LHCN-M2 (cell line): ENCODE measurements around the gene PPFIA2. TPM values are rescaled to one million over a fixed set of nuclear protein-coding genes. Genes with fewer than 3 reads are reported as not detected.

Experiments used
- DNase-seq: peaks from one replicate; pipeline ENCODE4 v3.0.0-alpha.2; 2012; ENCODE audit warnings: low read depth
- total RNA-seq: library from RNA; depleted of rRNA; stranded (reverse); fragments of >200 nt; gene quantifications from 2 replicates; pipeline ENCODE4 v1.2.3, GENCODE V29; 2014

PPFIA2 gene
- total RNA-seq, 1 experiment from 2014 or later = not detected

DNA sequence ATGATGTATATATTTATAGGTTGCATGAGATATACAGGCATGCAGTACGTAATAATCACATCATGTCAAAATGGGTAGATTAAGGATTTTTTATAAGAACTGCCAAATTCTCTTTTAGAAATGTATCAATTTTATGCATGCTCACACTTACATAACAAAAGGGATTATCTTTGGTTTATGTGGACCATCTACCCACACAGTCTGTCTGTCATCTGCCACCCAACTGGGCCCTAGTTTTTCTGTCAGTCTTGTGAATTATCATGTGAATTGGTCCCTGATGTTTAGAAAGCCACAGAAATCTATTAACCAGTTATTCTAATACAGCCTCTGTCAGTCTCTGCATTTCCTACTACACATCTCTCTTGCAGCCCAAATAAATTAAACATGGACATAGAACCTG is 547.8 kb downstream of the PPFIA2 start:
- DNase-seq = no peak

DNA sequence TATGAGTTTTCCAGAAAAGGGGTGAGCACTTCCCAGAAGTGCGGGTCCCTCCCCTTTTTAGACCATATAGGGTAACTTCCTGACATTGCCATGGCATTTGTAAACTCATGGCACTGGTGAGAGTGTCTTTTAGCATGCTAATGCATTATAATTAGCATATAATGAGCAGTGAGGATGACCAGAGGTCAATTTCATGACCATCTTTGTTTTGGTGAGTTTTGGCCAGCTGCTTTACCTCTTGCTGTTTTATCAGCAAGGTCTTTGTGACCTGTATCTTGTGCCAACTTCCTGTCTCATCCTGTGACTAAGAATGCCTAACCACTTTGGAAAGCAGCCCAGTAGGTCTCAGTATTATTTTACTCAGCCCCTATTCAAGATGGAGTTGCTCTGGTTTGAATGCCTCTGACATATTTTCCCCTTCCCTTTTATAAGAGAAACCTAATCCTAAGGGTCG is 549.4 kb downstream of the PPFIA2 start:
- DNase-seq = peak; percentile 87

DNA sequence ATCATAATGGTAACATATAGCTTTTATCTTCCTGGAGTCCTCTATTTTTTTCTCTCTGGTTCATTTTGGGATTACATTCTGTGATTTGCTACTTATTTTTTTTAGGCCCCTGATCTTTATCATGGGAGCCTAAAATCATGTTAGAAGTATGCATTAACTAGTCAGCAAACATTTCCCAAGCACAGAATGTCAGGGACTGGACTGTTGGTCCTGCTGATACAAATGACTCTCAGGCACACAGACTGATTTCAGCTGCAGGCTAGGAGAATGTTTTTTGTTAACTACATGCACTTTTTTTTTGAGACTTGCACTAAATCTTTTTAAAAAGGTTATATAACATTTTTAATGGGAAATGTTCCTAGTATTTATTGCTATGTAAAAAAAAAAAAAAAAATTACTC is 550.1 kb downstream of the PPFIA2 start:
- peak; percentile 7 for DNase-seq

DNA sequence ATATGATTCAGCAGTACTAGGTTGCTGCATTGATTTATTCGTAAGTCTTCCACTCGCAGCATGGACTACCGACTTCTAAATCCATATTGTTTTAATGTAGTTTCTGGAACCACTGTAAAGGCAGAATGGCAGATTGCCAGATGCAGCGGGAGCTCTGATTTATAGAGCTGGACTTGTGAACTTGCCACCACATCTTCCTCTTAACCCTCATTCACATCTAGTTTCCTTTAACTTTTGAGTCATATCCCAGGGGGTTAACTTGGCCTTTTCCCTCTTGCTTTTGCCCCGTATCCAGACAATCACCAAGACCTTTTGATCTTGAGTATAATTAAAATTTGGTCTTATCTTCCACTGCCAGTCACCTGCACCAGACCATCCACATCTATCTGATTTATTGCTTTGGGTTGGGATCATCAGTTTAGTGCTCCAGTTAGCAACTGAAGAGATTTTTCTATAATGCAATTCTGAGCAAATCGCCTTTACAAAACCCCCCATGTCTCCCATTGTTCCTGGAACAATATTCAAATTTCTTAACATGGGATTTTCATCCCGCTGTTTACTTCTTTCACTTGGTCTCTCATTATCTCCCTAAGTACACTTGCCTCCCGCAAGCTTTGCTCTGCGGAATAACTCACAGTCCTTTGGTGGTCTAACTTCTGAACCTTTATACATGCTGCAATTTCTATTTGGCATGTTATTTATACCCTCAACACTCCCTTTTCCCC is 550.8 kb downstream of the PPFIA2 start:
- DNase-seq = peak; percentile 18
